ENCODE data around the gene ZNF746. TPM values are rescaled to one million over a fixed set of nuclear protein-coding genes. Genes with fewer than 3 reads are reported as not detected.

ZNF746 gene
- 18.4 and 24.4 TPM in 2 replicates for total RNA-seq

GRCh38 chr7:149497467-149498261 lies at the start of gene ZNF746:
TSS of gene ZNF746 (minus strand) at chr7:149497809. CDS start at chr7:149497536, 273 bp downstream.

GRCh38 chr7:149460493-149461277 lies 36.9 kb downstream of the ZNF746 start, which contains the start of gene ZNF777:
TSS of gene ZNF777 (minus strand) at chr7:149461062. CDS start at chr7:149456022, 5,040 bp downstream.

Other genes starting within 250 kb of the ZNF746 start
- gene ZNF783, start 235.6 kb downstream of the ZNF746 start, total RNA-seq = 6.6 and 8.0 TPM in 2 replicates
- 7.7 and 9.8 TPM in 2 replicates for gene ZNF777, start 36.7 kb downstream of the ZNF746 start, total RNA-seq

Measured in subcutaneous preadipocyte (primary cell).